ENCODE measurements around the gene QSOX1.
"Not testable (repeated sequence)": the region's sequence is repeated elsewhere in the genome, so short reads cannot be mapped to it uniquely, and the experiment has no call there.

QSOX1 gene

DNA sequence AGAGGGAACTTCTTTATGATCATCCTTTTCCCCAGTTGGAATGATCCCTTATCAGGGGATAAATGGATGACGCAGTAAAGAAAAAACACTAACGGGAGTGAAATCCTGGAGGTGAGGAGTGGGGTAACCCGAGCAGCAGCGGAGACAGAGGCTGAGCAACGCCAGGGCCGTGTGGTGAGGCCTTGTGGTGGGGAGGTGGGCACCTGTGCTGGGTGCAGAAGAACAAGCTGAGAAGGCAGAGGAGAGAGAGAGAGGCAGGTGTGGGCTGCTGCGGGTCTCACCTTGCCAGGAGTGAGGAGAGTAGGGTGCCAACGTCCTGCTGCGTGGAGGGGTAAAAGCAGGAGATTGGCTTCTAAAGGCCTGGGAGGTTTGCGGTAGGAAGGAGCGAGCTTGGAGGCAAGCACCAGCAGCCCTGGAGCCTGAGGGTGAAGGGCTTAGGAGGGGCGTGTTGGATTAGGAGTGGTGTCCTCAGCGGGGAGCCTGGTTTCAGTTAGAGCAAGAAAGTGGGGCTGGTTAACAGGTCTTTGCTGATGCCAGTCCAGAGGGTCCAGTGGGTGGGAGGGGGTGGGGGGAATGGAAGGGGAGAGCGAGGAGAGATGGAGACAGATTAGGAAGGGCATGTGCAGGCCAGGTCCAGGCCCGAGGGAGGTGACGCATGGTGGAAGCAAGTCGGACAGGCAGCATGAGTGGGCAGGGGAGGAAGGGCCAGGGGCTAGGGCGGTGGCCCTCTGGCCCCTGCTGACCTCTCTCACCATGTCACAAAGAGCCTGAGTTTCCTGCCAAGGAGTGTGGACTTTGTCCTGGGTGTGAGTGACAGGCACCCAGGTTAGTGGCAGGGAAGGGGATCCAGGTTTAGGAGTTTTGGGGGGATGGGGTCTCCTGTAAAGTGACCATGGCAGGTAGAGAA lies 38.7 kb downstream of the QSOX1 start:
- DNase-seq (ENCODE audit: low read depth) = no peak

DNA sequence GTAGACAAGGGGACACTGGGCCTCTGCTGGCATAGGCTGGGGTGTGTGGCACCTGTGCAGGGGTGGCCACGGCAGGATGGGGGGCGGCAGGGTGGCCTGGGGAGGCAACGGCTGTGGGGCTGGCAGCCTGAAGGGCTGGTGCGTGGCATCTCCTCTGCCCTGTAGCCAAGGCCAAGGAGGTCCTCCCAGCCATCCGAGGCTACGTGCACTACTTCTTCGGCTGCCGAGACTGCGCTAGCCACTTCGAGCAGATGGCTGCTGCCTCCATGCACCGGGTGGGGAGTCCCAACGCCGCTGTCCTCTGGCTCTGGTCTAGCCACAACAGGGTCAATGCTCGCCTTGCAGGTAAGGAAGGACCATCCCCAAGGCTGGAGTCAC lies 39.4 kb downstream of the QSOX1 start:
- DNase-seq (ENCODE audit: low read depth) = no peak

DNA sequence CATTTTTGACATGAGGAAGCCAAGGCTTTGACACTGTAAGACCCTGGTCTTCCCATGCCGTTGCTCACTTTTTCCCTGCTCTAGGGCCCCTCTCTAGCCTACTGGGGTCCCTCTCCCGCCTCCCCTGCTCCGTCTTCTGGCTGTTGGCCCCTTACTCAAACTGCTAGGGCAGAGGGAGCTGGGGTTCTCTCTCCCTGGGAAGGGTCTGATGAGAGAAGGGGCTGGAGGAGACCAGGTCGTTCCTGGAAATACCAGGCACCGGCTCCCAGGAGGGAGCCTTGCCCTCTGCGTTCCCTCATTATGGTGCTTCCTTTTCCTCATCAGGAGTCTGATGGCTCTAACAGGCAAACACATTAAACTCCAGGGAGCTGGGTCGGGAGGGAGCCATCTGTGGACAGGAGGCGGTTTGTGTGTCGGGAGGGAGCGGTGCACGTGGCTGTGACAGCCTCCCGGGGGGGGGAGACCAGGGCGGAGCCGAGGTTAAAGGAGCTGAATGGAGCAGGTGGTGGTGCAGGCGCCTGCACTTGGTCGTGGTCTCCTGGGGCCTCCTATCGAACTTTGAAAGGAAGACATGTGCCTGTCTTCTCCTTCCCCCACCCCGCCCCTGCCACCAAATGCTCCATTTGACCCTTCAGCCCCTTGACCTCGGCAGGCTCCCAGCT lies 40.0 kb downstream of the QSOX1 start:
- no peak for DNase-seq (ENCODE audit: low read depth)

DNA sequence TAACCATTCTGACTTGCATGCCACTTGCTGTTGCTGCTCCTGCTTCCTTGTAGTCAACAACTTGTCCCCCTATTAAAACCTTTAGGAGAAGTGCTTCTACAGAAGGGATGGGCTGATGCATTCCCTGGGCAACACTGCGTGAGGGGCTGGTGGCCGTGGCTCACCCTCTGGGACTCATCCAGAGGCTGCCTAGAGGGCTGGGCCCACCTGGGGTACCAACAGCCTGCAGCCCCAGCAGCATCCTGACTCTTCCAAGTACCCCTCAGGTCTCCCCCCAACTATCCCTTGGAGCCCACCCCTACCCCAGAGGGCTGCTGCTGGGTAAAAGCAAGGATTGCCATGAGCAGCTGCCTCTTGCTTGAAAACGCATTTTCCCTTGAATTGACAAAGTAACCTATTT lies 40.7 kb downstream of the QSOX1 start:
- no peak for DNase-seq (ENCODE audit: low read depth)

DNA sequence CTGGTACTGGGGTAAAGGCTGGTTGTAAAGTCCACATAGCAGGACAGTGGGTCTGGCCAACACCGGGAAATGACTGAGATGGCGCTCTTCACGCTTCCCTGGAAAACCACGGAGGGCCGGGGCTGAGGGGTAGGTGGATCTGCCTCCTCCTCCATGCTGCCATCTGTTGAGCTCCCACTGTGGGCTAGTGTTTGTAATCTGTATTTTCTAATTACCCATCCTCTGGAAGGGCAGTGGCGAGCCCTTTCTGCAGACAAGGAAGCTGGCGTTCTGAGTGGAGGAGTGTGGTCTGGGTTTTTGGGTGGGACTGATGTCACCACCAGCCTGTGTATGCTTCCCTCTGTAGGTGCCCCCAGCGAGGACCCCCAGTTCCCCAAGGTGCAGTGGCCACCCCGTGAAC lies 41.2 kb downstream of the QSOX1 start:
- DNase-seq (ENCODE audit: low read depth) = no peak

DNA sequence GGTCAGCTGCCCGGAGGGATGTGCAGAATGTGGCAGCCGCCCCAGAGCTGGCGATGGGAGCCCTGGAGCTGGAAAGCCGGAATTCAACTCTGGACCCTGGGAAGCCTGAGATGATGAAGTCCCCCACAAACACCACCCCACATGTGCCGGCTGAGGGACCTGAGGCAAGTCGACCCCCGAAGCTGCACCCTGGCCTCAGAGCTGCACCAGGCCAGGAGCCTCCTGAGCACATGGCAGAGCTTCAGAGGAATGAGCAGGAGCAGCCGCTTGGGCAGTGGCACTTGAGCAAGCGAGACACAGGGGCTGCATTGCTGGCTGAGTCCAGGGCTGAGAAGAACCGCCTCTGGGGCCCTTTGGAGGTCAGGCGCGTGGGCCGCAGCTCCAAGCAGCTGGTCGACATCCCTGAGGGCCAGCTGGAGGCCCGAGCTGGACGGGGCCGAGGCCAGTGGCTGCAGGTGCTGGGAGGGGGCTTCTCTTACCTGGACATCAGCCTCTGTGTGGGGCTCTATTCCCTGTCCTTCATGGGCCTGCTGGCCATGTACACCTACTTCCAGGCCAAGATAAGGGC lies 41.9 kb downstream of the QSOX1 start:
- no peak for DNase-seq (ENCODE audit: low read depth)

DNA sequence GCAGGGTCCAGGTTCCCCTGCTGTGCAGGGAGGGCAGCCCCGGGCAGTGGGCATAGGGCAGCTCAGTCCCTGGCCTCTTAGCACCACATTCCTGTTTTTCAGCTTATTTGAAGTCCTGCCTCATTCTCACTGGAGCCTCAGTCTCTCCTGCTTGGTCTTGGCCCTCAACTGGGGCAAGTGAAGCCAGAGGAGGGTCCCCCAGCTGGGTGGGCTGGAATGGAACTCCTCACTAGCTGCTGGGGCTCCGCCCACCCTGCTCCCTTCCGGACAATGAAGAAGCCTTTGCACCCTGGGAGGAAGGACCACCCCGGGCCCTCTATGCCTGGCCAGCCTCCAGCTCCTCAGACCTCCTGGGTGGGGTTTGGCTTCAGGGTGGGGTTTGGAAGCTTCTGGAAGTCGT lies 42.6 kb downstream of the QSOX1 start:
- no peak for DNase-seq (ENCODE audit: low read depth)

DNA sequence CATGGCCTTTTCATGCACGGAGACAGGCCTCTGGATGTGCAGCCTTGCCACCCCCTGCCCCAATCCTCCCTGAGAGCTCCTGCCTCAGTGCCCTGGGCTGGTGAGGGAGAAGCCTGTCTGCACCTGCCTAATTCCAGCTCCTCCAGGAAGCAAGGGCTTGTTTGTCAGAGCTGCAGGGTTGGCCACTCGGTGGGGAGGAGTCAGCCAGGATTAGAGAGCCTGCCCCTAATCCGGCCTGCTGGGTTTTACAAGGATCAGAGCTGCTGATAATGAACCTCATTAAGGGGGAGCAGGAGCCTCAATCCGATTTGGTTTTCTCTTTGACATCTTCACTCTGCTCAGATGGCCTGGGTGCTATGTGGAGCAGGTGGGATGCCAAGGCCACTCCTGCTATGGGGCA lies 43.5 kb downstream of the QSOX1 start:
- DNase-seq (ENCODE audit: low read depth) = no peak

DNA sequence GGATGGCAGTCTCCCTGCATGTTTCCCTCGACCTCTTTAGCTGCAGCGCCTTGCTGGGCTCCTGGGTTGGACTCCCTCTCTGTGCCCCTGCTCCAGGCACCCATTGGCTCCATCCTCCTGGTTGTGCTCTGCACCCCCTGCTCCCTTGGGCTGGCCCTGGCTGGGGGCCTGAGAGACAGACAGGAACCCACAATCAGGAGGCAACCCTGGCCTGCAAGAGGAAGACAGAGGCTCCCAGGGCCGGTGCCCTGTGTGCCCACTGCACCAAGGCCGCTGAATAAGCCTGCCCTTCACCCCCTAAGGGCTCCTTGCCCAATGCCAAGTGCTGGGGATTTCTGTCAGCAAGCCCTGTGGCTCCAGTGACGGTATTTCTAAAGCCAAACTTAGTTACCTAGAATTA lies 43.9 kb downstream of the QSOX1 start:
- no peak for DNase-seq (ENCODE audit: low read depth)

DNA sequence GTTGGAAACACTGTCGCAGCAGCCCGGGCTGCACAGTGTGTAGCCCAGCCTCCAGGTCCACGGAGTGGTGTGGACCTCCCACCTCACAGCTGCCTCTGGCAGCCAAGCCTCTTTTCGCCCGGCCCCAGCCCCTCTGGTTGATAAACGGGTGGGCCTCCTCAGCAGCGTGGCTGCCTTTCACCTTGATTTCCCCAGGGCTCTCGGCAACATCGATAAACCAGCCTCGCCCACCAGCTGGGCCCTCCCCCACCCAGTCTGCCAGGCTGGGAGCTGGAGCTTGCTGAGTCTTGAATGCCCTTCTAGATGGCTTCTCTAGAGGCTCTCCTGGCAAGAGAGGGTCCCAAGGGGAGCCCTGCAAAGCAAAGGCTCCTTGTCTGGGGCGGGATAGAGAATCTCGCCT lies 44.3 kb downstream of the QSOX1 start:
- DNase-seq (ENCODE audit: low read depth) = no peak

DNA sequence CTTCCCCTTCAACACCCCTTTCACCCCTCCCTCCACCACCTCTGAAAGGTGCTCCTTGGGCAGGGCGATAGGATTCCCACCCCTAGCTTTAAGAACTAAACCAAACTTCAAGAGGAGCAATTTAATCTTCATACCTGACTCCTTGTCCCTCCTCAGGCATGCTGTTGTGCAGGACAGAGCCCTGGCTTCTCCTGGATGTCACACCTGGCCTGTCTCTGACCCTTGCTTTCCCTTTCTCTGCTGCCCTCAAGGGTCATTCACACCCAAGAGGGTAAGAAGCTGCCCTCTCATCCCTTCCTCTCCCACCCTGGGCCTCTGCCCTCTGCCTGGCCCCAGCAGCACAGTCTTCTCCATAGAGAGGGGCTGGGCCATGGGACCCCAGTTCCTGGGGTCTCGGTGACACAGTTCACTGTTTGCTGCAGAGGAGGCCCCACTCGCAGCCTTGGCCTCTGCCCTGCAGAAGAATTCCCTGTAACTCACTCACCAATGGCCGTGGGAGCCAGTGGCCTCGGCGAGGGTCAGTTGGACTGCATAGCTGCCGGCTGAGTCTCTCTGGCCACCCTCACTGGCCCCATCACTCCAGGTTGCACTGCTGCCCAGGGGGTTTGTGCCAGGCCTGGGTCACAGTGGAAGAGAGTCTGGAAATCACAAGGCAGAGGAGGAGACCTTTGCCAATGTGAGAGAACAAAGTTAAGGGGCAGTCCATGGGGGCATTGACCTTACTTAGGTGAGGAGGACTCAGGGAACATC lies 47.0 kb downstream of the QSOX1 start:
- no peak for DNase-seq (ENCODE audit: low read depth)

DNA sequence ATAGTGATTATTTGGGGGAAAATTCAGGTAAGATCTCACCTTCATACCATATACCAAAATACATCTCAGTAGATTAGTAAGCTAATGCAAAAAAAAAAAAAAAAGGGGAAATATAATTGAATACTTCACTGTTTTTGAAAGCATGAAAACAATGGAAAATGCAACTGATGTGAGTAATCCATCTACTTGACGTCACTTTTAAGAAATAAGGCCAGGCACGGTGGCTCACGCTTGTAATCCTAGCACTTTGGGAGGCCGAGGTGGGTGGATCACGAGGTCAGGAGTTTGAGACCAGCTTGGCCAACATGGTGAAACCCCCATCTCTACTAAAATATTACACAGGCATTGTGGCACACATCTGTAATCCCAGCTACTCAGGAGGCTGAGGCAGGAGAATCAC lies 47.9 kb downstream of the QSOX1 start:
- DNase-seq (ENCODE audit: low read depth) = not testable (repeated sequence)

DNA sequence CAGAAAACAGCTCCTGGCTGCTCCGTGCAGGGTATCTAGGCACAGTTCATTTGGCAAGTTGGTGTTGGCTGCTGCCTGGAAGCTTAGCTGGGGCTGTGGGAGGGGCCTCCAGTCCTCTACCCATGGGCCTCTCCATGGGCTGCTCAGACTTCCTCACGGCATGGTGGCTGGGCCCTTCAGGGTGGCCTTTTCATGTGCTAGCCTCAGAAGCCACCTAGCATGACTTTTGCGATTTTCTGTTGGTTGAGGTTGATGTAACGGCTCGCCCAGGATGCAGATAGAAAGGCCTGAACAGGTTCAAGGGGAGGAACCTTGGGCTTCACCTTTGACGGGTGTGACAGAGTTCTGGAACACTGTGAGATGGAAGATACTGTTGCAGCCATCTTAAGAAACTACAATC lies 49.6 kb downstream of the QSOX1 start:
- DNase-seq (ENCODE audit: low read depth) = no peak

DNA sequence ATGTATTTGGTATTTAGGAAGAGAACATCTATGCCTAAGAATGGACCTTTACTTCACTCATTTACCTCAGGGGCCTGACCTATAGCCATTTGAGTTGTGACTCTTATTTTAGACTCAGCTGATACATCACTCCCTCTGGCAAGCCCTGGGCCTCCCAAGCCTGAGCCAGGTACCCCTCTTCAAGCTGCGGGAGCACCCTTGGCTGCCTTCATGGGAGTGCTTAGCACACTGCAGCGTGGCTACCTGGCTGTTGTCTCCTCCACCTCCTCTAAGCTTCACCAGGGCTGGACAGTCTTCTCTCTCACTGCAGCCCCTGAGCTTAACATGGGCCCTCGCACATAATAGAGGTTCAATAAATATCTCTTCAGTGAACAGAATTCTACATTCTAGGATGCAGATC lies 51.9 kb downstream of the QSOX1 start:
- DNase-seq (ENCODE audit: low read depth) = no peak

DNA sequence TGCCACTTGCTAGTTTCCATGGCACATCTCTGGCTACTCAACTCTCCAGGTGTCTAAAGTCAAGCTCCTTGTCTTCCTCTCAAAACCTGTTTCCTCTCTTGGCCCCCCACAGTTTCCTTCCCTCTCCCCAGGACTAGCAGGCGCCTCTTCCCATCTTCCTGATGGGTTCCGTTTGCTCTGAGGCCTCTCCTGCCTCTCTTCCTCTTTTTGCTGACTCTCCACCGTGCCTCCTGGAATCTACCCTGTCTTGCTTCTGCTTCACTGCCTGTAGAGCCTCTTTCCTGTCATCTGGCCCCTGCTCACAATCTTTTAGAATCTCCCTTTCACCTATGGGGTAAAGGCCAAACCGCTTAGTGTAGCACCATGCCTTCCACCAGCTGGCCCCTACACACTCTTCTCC lies 53.6 kb downstream of the QSOX1 start:
- DNase-seq (ENCODE audit: low read depth) = no peak

DNA sequence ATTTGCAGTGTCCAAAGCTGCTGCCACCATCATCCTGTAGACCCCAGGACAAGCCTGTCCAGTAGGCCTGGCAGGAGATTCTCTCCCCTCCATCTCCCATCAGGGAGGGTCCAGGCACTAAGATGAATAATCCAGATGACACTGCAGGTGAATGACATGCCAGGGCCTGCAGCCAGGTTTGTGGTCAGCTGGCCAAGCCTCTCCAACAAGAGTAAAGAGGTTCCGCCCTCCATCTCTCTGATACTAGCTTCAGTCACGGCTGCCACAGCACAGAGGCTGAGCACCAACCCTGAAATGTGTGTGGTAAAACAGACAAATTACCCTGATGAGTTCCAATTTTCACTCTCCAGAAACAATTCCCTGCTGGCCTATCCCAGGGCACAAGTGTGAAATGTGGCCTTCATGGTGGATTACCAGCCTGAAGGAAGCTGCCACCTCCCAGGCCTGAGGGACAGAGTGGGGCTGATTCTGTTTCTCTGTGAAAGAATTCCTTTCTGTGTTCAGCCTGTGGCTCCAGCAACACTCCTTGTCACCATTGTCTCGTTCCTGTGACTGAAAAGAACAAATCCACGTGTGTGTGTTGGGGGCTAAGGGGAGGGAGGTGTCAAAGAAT lies 55.4 kb downstream of the QSOX1 start:
- no peak for DNase-seq (ENCODE audit: low read depth)

DNA sequence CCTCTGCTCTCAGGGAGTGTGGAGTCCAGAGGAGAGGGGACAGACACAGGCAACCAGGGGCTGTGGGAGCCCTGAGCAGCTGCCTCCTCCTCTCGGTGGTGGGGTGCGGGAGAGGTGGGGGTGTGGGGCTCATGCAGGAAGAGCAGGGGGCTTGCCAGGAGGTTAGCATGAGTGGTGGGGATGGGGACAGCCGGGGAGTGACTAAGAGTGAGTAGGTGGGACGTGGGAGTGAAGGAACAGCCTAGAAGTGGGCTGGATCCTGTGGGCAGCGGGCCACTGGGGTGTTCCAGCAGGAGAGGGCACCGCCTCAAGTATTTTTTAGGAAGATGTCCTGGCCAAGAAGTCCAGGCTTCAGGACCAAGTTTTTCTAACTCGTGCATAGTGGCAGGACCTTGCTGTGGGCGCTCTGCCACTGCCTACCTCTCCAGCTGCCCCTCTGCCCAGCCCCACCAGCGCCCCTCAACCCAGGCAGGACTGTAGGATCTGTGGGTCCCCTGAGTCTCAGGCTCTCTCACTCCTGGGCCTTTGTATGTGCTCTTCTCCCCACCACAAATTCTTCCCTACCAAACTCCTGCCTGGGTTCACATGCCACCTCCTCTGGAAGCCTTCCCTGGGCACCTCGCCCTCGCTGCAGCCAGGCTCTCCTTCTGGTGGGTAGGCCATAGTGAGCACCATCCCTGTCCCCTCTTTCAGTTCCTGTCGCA lies 56.6 kb downstream of the QSOX1 start:
- DNase-seq (ENCODE audit: low read depth) = no peak

DNA sequence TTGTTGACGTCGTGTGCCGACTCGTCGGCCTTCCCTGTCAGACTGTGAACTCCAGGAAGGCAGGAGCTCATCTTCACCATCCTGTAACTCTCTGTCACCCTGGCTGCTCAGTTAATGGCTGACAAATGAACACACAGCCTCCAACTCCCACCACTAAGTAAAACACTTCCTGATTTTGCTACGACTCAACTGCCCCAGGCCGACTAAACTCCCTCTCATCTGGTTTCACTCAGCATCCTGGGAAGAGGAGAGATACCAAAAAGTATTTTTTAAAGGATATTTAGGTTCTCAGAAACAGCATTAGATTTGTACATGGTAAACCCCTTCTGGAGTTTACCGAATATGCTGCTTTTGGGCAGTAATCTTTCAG lies 57.2 kb downstream of the QSOX1 start:
- DNase-seq (ENCODE audit: low read depth) = no peak

DNA sequence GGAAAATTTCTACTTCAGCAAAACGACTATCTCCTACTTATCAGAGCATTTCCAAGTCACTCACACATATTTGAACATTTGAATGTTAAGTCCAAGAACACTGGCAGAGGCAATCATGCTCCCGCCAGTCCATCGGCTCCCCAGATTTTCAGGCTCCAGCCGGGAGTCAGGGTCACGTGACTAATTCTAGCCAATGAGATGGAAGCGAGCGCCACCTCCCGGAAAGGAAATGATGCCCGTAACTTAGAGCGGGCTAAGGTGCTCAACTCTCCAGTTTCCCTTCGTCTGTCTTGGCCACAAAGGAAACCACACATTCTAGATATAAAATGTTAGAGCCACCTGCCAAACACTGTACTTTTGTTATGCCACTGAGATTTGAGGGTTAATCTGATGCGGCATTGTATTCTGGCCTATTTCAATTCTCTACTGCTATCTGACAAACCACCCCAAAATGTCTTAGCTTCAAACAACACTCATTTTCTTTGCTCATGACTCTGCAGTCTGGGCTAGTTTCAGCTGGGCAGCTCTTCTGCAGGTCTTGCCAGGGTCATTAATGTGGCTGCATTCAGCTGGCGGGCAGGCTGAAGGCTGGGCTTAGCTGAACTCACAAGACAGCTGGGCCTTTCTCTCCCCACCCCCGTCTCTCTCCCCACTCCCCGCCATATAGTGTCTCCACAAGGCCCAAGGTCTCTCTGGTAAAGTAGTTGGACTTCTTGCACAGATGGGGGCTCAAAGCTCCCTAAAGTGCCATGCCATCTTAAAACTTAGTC lies 58.9 kb downstream of the QSOX1 start:
- DNase-seq (ENCODE audit: low read depth) = no peak

DNA sequence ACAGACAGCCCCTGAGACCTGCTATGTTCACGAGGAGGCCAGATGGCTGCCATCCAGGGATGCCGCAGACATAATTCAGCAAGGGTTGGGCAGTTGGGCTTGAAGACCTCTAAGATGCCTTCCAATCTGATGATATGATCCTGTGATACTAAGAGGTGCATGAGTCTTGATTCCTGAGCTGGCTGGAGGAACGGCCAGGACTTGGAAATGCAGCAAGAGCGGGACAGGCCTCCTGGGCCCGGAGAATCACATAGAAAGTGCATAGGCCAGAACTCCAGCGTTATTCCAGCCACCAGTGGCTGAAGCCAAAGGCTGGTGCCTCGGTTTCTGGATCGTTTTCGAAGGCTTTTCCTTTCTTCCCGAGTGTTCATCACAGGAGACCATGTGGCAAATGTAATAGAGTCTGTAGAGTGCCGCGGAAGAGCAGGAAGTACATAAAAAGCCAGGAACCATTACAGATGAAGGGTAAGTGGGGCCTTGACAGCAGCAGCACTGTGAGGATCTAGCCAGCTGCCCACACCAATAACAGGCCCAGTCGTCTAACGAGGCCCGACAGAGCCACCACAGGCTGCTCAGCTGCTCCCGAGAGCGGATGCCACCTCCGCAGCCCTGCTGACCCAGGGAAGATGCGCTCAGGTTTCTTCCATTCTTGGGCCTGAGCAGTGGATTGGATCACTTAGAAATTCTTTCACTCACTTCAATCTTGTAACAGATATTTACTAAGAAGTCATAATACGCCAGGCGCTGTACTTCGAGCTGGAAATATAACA lies 61.4 kb downstream of the QSOX1 start:
- no peak for DNase-seq (ENCODE audit: low read depth)

Measured in stimulated activated CD4-positive, alpha-beta T cell treated with anti-CD3 and anti-CD28 coated beads, Interleukin-2, amount 100 ng/mL, for 4 hours (primary cell).